ENCODE data around the gene HBS1L.

HBS1L gene

DNA sequence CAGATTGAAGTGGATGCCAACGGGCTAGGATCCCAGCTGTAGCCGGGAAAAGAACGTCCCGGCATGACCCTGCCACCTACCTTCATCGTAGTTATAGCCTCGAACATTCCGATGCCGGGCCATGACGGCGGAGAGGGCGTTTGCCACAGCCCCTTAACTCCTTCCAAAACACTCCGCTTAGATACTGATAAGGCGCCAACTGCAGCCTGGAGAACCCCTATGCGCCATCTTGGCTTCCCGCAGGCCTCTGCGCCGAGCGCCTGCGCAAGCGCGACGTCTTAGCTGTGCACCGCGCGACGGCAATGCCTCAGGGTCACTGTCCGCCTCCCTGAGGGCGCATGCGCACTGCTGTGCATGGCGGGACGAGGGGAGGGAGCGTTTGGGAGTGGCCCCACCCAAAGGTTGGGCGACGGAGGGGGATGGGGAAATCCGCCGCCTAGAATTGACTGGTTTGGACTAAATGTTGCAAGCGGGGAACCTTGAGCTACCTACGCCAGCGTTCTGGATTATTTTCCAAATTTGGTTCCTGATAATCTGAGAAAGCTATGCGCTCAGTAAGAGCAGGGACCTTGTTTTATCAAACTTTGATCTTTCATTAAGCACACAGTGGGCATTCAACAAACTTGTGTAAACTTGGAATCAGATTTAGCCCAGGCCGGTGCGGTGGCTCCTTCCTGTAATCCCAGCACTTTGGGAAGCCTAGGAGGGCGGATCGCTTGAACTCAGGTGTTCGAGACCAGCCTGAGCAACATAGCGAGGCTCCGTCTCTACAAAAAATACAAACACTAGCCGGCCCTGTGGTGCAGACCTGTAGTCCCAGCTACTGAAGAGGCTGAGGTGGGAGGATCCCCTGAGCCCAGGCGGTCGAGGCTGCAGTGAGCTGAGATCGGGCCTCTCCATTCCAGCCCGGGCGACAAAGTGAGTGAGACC, at the start of gene HBS1L:
Gene HBS1L (minus strand): TSS at position 254 of the 930 bp plus-strand sequence. CDS start 131 bp downstream, at position 123.
- peak; percentile 97 for DNase-seq (ENCODE audit: low spot score)

- no peak for DNase-seq (ENCODE audit: low spot score)
Measured at GRCh38 chr6:135104199-135104598, 49.6 kb upstream of the HBS1L start.

DNA sequence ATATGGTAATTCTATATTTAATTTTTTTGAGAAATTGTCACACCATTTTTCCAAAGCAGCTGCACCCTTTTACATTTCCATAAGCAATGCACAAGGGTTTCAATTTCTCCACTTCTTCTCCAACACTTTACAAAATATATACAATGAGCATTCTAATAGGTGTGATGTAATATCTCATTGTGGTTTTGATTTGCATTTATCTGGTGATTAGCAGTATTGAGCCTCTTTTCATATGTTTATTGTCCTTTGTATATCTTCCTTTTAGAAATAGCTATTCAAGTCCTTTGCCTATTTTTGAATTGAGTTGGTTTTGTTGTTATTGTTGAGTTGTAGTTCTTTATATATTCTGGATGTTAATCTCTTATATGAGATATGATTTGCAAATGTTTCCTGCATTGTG, 47.6 kb upstream of the HBS1L start:
- no peak for DNase-seq (ENCODE audit: low spot score)

- no peak for DNase-seq (ENCODE audit: low spot score)
Measured at GRCh38 chr6:135097172-135097571, 42.5 kb upstream of the HBS1L start.

DNA sequence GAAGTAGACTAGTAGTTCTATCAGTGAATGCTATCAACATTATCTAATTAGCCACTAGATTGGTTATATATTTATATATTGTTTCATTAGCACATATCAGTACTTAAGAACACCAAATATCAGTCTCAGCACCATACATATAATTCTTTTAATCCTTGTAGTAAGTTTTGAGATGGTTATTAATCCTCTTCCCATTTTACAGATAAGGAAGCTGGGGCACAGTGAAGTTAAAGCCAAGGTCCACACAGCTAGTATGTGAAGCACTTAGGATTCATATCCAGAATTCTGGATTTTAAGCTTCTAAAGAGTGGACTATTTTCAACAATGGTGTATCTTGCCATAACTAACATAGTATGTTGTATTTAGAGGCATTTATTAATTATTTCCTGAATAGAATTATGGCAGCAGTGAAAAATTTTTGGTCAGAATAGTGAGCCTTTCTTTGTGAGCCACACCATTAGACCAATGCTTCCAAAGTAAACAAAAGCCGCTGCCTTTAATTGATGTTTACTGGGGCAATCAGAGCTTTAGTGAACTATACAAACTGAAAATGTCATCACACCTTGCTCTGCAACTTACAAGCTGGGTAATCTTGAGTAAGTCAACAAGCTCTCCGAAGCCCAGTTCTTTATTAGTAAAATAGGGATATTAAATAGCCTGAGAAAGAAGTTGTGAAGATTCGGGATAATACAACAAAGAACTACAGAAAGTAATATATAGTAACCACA, 41.9 kb upstream of the HBS1L start:
- DNase-seq (ENCODE audit: low spot score) = no peak

DNA sequence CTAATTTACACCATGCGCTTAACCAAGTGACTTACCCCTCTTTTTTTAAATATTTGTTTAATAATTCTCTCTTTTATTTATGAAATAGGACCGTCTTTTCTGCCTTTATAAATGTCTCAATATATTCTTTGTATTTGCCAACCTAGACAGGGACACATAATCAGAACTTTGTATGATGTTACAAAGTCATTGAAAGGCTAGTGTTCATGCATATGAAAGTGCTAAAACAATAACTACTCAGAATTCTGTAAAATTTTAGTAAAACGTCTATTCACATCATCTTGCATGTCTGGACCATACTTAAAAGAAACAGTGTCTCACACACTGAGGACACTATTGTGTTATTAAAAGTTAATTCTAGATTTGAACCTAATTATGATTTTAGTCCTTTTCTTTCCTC, 41.1 kb upstream of the HBS1L start:
- DNase-seq (ENCODE audit: low spot score) = no peak

GRCh38 chr6:135094403-135094821, 39.8 kb upstream of the HBS1L start:
- no peak for DNase-seq (ENCODE audit: low spot score)

- DNase-seq (ENCODE audit: low spot score) = no peak
Measured at GRCh38 chr6:135093578-135093977, 39.0 kb upstream of the HBS1L start.

- no peak for DNase-seq (ENCODE audit: low spot score)
Measured at GRCh38 chr6:135092724-135093123, 38.1 kb upstream of the HBS1L start.

DNA sequence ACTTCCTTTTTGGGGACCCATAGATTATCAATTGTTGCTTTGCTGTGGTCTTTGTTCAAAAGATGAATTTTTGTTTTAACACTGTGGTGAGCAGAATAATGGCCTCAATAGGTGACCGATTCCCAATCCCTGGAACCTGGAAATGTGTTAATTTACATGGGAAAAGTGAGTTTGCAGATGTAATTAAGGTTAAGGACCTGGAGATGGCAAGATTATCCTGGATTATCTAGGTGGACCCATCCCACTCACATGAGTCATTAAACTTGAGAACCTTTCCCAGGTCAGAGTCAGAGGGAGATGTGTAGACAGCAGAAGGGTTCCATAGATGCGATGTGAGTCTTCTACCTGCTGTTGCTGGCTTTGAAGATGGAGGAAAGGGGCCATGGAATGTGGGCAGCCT, 36.2 kb upstream of the HBS1L start:
- no peak for DNase-seq (ENCODE audit: low spot score)

DNA sequence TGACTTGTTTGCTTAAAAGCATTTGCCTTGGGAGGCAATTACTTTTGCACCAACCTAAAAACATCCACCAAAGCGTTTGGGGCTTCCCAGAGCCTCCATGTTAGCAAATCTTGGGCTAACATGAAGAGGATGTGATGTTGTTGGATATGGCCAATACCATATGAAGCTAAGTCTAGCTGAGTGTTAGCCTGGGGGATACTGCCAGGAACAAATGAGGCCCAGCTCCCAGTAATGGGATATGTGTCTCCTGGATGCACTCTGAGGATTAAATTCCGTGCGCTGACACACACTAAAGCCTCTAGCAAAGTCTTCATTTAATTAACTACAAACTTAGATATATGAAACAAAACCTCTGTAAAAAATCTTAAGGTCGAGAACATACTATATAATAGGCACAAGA, 35.3 kb upstream of the HBS1L start:
- no peak for DNase-seq (ENCODE audit: low spot score)

- DNase-seq (ENCODE audit: low spot score) = no peak
Measured at GRCh38 chr6:135088818-135089809, 34.5 kb upstream of the HBS1L start.

DNA sequence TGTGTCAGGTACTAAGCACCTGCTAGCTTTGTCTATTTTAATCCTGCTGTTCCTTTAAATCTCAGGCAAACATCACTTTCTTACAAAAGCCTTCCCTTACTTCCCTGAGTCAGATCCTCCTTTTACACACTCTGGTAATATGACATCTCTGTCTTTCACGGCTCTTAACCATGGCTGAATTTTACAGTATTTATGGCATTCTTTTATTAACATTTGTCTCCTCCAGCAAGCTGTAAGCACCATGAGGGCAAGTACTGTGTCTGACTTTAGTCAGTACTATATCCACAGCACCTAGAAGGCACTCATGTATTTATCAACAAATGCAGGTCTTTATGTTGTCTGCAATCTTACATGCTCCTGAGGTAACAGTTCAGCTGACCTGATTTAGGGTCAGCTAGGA, 33.7 kb upstream of the HBS1L start:
- no peak for DNase-seq (ENCODE audit: low spot score)

- DNase-seq (ENCODE audit: low spot score) = no peak
Measured at GRCh38 chr6:135087803-135088202, 33.2 kb upstream of the HBS1L start.

- DNase-seq (ENCODE audit: low spot score) = no peak
Measured at GRCh38 chr6:135087403-135087802, 32.8 kb upstream of the HBS1L start.

GRCh38 chr6:135086414-135086764, 31.8 kb upstream of the HBS1L start:
- no peak for DNase-seq (ENCODE audit: low spot score)

- DNase-seq (ENCODE audit: low spot score) = no peak
Measured at GRCh38 chr6:135085700-135086413, 31.2 kb upstream of the HBS1L start.

- DNase-seq (ENCODE audit: low spot score) = no peak
Measured at GRCh38 chr6:135084916-135085269, 30.3 kb upstream of the HBS1L start.

GRCh38 chr6:135084001-135084915, 29.6 kb upstream of the HBS1L start:
- no peak for DNase-seq (ENCODE audit: low spot score)

DNA sequence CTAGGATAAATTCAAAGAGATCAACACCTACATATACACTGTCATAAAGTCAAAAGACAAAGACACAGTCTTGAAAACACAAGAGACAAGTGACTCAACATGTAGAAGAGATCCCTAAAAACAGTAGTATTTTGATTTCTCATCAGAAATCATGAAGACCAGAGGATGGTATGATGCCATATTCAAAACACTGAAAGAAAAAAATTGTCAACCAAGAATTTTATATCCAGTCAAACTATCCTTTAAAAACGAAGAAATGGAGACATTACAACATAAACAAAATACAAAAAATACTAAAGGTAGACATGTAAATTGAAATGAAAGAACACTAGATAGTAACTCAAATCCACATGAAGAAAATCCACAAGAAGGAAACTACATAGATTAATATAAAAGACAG, 27.3 kb upstream of the HBS1L start:
- no peak for DNase-seq (ENCODE audit: low spot score)
